ENCODE data around the gene RBM17.

GRCh38 chr10:6067457-6067856 is 21.4 kb upstream of the RBM17 start:
- no peak for TF ChIP-seq POLR2A (IDR thresholded peaks at IDR 0.05)
- TF ChIP-seq CTCF (IDR thresholded peaks at IDR 0.05) = no peak
